Fibroblast of lung (primary cell): ENCODE measurements around the gene CLDN3. TPM values are rescaled to one million over a fixed set of nuclear protein-coding genes. Genes with fewer than 3 reads are reported as not detected.

Experiments
- DNase-seq, 2 donors: peaks; one replicate each; pipeline versions ENCODE4 v3.0.0 to v3.0.0-alpha.2; 2010; ENCODE audit warnings: low read depth in 2 of 2
- H2AFZ ChIP-seq: 2 replicates; pipeline ENCODE4 v1.5.1; 2012; ENCODE audit warnings: low read length, control low read depth, inconsistent platforms
- H3K27ac ChIP-seq: 2 replicates; pipeline ENCODE4 v1.5.1; 2011; ENCODE audit warnings: low read length, control low read depth; ENCODE audit not compliant: insufficient read depth
- H3K27me3 ChIP-seq: 2 replicates; pipeline ENCODE4 v1.5.1; 2011; ENCODE audit warnings: mild to moderate bottlenecking, low read length; ENCODE audit not compliant: control insufficient read depth, insufficient read depth
- H3K36me3 ChIP-seq: 2 replicates; pipeline ENCODE4 v1.5.1; 2011; ENCODE audit warnings: low read length; ENCODE audit not compliant: control insufficient read depth, insufficient read depth
- H3K4me1 ChIP-seq: 2 replicates; pipeline ENCODE4 v1.5.1; 2011; ENCODE audit warnings: low read length; ENCODE audit not compliant: control insufficient read depth, insufficient read depth; ENCODE audit errors: extremely low read depth
- H3K4me2 ChIP-seq: 2 replicates; pipeline ENCODE4 v1.5.1; 2011; ENCODE audit warnings: low read length, control low read depth; ENCODE audit not compliant: insufficient read depth; ENCODE audit errors: extremely low read depth
- H3K4me3 ChIP-seq, 4 experiments: fragments of 200-600 bp in 1 of 4; sonication (generic) in 1 of 4; replicated peaks in 1 of 4; 2 replicates each; pipeline ENCODE4 v1.5.1; 2011 to 2016; ENCODE audit warnings: low read length in 4 of 4, low read depth in 3 of 4, mild to moderate bottlenecking in 3 of 4, control low read depth in 2 of 4, inconsistent platforms in 1 of 4, mixed read lengths in 1 of 4; ENCODE audit not compliant: insufficient read depth in 1 of 4; ENCODE audit errors: control extremely low read depth in 1 of 4
- H3K79me2 ChIP-seq: 2 replicates; pipeline ENCODE4 v1.5.1; 2012; ENCODE audit warnings: mild to moderate bottlenecking, low read length, inconsistent platforms; ENCODE audit not compliant: control insufficient read depth, insufficient read depth
- H3K9ac ChIP-seq: 2 replicates; pipeline ENCODE4 v1.5.1; 2011; ENCODE audit warnings: mild to moderate bottlenecking, low read length, control low read depth; ENCODE audit not compliant: insufficient read depth
- H3K9me3 ChIP-seq: 2 replicates; pipeline ENCODE4 v1.5.1; 2012; ENCODE audit warnings: low read depth, low read length; ENCODE audit not compliant: control insufficient read depth, insufficient read depth
- H4K20me1 ChIP-seq: 2 replicates; pipeline ENCODE4 v1.5.1; 2011; ENCODE audit warnings: low read length; ENCODE audit not compliant: control insufficient read depth, insufficient read depth; ENCODE audit errors: extremely low read depth
- EZH2 ChIP-seq: IDR thresholded peaks from 2 replicates; pipeline ENCODE4 v1.5.1; 2012; ENCODE audit warnings: low read length, control low read depth, mild to moderate bottlenecking; ENCODE audit errors: missing control alignments
- polyA plus RNA-seq, 2 donors: library from polyadenylated mRNA; depleted of rRNA in 1 of 2; stranded (reverse) in 1 of 2; unstranded in 1 of 2; fragments of >200 nt; gene quantifications; 2 replicates each; pipeline ENCODE4 v1.2.1, GENCODE V29; 2011 to 2012; ENCODE audit warnings: missing spikeins in 1 of 2
- total RNA-seq: library from RNA; depleted of rRNA; stranded (reverse); fragments of >200 nt; gene quantifications from 2 replicates; pipeline ENCODE4 v1.2.1, GENCODE V29; 2014
- TF ChIP-seq, protein P1 (sequence below), 2 donors: IDR thresholded peaks in 1 of 2; conservative IDR thresholded peaks in 1 of 2; 1 replicate in 1 of 2; 2 replicates in 1 of 2; pipeline ENCODE4 v1.5.1; 2011 to 2012; ENCODE audit warnings: low read length in 2 of 2, control low read depth in 1 of 2, inconsistent platforms in 1 of 2, low read depth in 1 of 2, mild to moderate bottlenecking in 1 of 2

Gene CLDN3
- total and polyA plus RNA-seq, 2 donors (not counting 1 experiment from before 2014, with no cell fraction given), result not detected

DNA sequence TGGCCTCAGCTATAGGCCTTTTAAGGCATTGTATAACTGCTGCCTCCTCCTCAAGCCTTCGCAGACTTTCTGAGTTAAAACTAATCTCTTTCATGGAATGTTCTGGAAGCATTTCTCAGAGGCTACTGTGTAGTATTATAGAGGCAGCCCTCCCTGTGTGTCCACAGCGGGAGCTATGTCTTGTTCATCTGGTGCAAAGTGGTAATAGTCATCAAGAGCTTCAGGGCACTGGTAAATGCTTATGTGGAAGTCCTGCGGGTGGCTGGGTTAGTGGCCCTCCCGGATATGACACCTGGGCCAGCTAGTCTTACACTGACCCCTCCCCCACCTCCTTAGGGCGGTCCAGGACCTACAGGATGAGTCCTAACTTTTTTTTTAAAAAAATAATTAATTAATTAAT is 29.3 kb downstream of the CLDN3 start:
- no peak overlapping the region for H3K27ac ChIP-seq
- H3K4me2 ChIP-seq, result no peak overlapping the region
- no peak overlapping the region for H3K4me3 ChIP-seq
- H3K27me3 ChIP-seq, result no peaks in the 10 kb centered on the region
- H3K4me1 ChIP-seq, result peaks cover 2% of the 10 kb centered on the region
- TF ChIP-seq, protein P1, sequence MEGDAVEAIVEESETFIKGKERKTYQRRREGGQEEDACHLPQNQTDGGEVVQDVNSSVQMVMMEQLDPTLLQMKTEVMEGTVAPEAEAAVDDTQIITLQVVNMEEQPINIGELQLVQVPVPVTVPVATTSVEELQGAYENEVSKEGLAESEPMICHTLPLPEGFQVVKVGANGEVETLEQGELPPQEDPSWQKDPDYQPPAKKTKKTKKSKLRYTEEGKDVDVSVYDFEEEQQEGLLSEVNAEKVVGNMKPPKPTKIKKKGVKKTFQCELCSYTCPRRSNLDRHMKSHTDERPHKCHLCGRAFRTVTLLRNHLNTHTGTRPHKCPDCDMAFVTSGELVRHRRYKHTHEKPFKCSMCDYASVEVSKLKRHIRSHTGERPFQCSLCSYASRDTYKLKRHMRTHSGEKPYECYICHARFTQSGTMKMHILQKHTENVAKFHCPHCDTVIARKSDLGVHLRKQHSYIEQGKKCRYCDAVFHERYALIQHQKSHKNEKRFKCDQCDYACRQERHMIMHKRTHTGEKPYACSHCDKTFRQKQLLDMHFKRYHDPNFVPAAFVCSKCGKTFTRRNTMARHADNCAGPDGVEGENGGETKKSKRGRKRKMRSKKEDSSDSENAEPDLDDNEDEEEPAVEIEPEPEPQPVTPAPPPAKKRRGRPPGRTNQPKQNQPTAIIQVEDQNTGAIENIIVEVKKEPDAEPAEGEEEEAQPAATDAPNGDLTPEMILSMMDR (conservative IDR thresholded peaks at IDR 0.05 in 1 of 2, IDR thresholded peaks at IDR 0.05 in 1 of 2; ENCODE audit: low read depth in 1 of 2, low read length in 2 of 2), result no peak
- TF ChIP-seq EZH2, result no peak
- DNase-seq, result no peak
- H3K36me3 ChIP-seq, result peaks cover 2% of the 10 kb centered on the region
- no peaks in the 10 kb centered on the region for H3K9me3 ChIP-seq
- H4K20me1 ChIP-seq, result no peaks in the 10 kb centered on the region
- peaks cover 7% of the 10 kb centered on the region for H3K79me2 ChIP-seq
- no peak overlapping the region for H3K9ac ChIP-seq
- H2AFZ ChIP-seq, result no peak overlapping the region

DNA sequence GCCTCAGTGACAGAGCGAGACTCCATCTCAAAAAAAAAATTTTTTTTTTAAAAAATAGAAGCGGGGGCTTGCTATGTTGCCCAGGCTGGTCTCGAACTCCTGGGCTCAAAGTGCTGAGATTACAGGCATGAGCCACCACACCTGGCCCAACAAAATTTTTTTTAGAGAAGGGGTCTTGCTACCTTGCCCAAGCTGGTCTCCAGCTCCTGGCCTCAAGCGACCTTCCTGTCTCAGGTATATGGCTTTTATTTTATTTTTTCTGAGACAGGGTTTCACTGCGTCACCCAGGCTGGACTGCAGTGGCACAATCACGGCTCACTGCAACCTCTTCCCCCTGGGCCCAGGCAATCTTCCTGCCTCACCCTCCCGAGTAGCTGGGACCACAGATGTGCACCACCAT is 29.9 kb downstream of the CLDN3 start:
- no peak for DNase-seq
- Histone ChIP-seq H3K36me3 (peaks cover 2% of the 10 kb centered on the region), H3K9me3 (no peaks in the 10 kb centered on the region)

DNA sequence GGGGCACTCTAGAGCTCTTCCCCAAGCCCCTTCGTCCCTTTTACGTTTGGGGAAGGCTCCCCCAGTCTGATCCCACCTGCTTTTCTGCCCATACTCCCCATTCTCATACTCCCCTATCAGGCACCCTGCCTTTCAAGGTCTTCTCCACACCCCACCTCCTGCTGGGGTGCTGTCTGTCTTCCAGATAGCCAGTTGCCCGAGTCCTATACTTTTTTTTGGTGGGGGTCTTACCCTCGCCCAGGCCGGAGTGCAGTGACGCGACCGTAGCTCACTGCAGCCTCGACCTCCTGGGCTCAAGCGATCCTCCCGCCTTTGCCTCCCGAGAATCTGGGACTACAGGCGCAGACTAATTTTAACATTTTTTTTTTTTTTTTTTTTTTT is 30.7 kb downstream of the CLDN3 start:
- H3K27me3 ChIP-seq, result no peaks in the 10 kb centered on the region
- no peaks in the 10 kb centered on the region for H4K20me1 ChIP-seq
- peaks cover 7% of the 10 kb centered on the region for H3K79me2 ChIP-seq
- peak overlapping the region; percentile 80 for H3K27ac ChIP-seq
- H3K9ac ChIP-seq, result peak overlapping the region; percentile 82
- H3K4me3 ChIP-seq, result peak overlapping the region; percentile 68 to 95 (median 87)
- H3K36me3 ChIP-seq, result peaks cover 2% of the 10 kb centered on the region
- H3K4me1 ChIP-seq, result peaks cover 8% of the 10 kb centered on the region
- peak overlapping the region; percentile 88 for H3K4me2 ChIP-seq
- H2AFZ ChIP-seq, result peak overlapping the region; percentile 90
- no peak for TF ChIP-seq EZH2
- TF ChIP-seq, protein P1 (conservative IDR thresholded peaks at IDR 0.05 in 1 of 2, IDR thresholded peaks at IDR 0.05 in 1 of 2; ENCODE audit: low read depth in 1 of 2, low read length in 2 of 2), result no peak
- H3K9me3 ChIP-seq, result no peaks in the 10 kb centered on the region
- DNase-seq, result no peak

More for the DNA sequence above, 29.9 kb downstream of the CLDN3 start:
- no peaks in the 10 kb centered on the region for H3K27me3 ChIP-seq
- no peaks in the 10 kb centered on the region for H4K20me1 ChIP-seq
- H3K79me2 ChIP-seq, result peaks cover 7% of the 10 kb centered on the region
- no peak overlapping the region for H3K4me3 ChIP-seq
- peaks cover 2% of the 10 kb centered on the region for H3K4me1 ChIP-seq
- no peak overlapping the region for H3K4me2 ChIP-seq
- H2AFZ ChIP-seq, result no peak overlapping the region
- TF ChIP-seq, protein P1 (conservative IDR thresholded peaks at IDR 0.05 in 1 of 2, IDR thresholded peaks at IDR 0.05 in 1 of 2; ENCODE audit: low read depth in 1 of 2, low read length in 2 of 2), result no peak
- no peak for TF ChIP-seq EZH2
- no peak overlapping the region for H3K27ac ChIP-seq
- H3K9ac ChIP-seq, result no peak overlapping the region
